Measurements from ENCODE around the gene VSTM4. TPM values are rescaled to one million over a fixed set of nuclear protein-coding genes. Genes with fewer than 3 reads are reported as not detected.

Gene VSTM4
- total RNA-seq, 1 experiment from 2014 or later: 2.6 TPM

- no peak for DNase-seq (ENCODE audit: low spot score)
These were observed 22.8 kb downstream of the VSTM4 start for GRCh38 chr10:49092477-49092876.

DNA sequence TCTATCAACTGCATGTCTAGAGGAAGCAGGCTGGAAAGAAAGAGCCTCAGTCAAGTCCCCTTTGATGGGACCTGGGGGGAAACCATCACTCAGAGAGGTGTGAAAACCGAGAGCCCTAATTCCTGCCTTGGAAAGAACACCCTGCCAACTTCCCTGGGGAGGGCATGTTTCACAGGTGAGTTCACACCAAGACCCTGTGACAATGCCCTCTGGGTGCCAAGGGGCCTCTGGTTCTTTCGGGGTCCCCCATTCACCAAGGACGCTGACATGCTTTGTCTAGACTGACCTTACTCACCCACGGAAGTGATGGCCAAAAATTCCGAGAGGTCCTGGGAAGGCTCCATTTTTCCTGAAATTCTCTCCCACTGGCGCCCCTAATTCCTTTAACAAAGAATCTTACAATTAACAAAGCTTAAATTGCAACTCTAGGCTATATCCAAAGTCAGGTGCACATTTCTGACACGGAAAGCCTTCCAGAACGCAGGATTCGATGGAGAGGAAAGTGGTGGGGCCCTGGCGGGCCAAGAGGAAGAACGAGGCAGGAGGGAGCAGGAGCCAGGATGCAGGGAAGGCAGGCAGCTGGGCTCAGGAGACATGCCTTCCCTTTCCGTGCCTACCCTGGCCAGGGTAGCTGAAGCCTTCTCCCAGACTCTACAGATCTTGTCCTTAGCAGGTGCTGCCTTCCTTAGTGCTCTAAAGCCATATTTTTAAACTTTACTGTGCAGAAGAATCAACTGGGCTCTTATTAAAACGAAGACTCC, 23.7 kb downstream of the VSTM4 start:
- DNase-seq (ENCODE audit: low spot score): no peak

- no peak for DNase-seq (ENCODE audit: low spot score)
These were observed 24.5 kb downstream of the VSTM4 start for GRCh38 chr10:49090696-49091380.

GRCh38 chr10:49090189-49090575, 25.1 kb downstream of the VSTM4 start:
- DNase-seq (ENCODE audit: low spot score): no peak

DNA sequence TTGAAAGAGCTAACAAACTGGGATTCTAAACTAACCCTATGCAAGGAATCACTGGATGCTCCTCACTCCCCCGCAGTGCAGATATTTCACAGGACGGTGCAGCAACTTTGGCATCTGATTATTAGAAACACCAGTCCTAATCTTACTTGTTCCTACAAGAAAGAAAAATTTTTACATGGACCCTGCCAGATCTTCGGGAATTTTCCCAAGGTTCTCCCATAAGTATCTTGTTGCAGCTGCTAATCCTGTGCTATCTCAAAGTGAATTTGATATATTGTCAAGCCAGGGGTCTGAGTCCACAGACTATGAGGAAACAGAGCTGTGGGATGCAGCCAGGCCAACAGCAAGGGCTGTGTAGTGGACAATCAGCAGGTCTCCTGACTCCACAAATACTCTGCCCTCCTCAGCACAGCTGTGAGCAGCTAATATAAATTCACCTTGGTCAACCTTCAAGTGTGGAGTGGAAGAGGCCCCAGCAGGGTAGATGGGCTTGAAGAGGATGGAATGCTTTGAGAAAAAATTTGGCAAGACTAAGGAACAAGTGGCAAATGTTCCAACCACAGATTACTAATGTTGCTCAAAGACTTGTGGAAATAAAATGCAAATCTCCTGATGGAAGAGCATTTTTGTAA, 25.6 kb downstream of the VSTM4 start:
- DNase-seq (ENCODE audit: low spot score): no peak

GRCh38 chr10:49089152-49089551, 26.2 kb downstream of the VSTM4 start:
- DNase-seq (ENCODE audit: low spot score): no peak

- DNase-seq (ENCODE audit: low spot score): no peak
These were observed 28.4 kb downstream of the VSTM4 start for GRCh38 chr10:49086889-49087288.

GRCh38 chr10:49083261-49083660, 32.1 kb downstream of the VSTM4 start:
- no peak for DNase-seq (ENCODE audit: low spot score)

DNA sequence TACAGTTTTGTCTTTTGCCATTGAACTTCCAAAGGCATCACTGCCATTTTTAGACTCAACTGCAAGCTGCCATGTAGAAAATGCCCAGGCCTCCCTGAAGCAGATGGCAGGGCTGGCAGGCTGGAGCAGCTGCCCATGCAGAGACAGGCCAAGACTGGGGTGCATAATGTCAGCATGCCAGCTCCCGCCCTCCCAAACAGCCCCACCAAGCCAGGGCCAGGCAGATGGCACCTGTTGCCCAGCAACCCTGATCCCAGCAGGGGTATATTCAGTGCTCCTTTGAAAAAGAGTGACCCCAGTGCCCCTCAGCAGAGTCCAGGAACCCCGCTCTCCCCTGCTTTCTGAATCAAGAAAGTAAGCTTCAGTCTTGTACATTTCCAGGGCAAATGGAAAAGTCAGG, 32.6 kb downstream of the VSTM4 start:
- DNase-seq (ENCODE audit: low spot score): no peak

DNA sequence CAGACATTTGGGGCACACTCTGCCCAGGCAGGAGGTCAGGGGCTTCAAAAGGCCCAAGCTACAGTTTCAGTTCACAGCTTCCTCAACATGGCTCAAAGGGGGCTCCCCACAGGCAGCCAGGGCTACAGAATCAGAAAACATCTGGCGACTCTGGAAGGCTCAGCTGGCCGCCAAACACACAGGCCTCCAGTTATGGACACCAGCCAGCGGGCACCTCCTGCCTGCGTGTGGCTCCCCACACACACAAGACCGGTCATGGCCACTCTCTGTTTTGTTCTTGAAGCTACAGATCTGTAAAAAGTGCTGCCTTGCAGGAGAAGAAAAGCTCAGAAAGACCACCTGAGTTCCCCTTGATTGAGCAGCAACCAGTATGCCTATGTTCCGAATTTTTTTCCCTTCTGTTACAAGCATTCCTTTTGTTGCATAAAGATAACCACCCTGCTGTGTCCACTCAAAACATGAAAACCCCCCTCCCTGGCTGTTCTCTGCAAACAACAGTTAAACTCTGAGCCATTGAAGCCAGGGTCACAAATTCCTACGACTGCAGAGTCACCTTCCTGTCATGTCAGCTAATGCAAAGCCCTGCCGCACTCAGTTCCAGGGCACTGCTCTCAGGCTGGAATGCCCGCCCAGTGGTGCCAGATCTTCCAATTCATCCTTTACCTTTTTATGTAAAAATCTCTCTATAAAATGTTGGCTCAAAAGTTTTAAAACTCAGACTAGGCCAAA, 33.6 kb downstream of the VSTM4 start:
- DNase-seq (ENCODE audit: low spot score): no peak

GRCh38 chr10:49080965-49081364, 34.4 kb downstream of the VSTM4 start:
- no peak for DNase-seq (ENCODE audit: low spot score)

- no peak for DNase-seq (ENCODE audit: low spot score)
These were observed 35.3 kb downstream of the VSTM4 start for GRCh38 chr10:49080071-49080470.

DNA sequence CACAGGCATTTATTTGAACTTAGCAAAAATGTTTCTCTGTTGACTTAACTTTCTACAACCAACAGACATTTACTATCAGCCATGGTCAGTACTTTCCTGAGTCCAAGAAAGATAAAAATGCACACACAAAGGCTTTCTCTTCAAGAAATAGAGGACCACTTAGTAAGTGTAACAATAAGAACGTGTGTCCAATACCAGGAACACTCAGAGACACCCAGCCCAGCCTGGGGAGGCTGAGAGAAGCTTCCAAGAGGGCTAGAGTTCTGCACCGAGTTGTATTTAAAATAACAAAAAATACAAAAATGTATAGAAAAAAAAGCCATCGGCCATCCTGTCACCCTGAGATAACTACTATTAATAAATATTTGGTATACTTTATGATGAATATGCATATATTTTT, 35.8 kb downstream of the VSTM4 start:
- no peak for DNase-seq (ENCODE audit: low spot score)

DNA sequence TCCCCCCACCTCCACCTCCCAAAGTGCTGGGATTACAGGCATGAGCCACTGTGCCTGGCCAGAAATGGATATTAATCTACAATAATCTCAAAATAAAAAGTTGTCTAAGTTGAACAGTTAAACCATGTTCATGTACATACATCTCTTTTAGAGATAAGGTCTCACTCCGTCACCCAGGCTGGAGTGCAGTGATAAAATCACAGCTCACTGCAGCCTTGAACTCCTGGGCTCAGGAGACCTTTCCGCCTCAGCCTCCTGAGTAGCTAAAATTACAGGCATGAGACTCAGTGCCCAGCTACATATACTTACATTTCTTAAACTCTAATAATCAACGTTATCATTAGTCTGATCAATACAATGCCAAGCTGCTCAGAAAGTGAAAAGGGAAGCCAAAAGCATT, 36.2 kb downstream of the VSTM4 start:
- DNase-seq (ENCODE audit: low spot score): no peak

DNA sequence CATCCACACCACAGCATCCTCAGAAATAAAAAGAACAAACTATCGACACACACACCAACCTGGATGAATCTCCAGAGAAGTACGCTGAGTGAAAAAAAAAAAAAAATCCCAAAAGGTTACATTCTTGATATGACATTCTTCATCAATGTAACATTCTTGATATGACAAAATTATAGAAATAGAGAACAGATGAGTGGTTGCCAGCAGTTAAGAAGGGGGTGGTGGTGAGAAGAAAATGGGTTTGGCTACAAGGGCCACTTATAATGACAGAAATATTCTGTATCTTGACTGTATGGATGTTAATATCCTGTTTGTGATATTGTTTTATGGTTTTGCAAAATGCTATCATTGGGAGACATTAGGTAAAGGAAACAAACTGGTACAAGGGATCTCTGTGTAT, 36.9 kb downstream of the VSTM4 start:
- no peak for DNase-seq (ENCODE audit: low spot score)

- DNase-seq (ENCODE audit: low spot score): no peak
These were observed 38.4 kb downstream of the VSTM4 start for GRCh38 chr10:49076741-49077521.

DNA sequence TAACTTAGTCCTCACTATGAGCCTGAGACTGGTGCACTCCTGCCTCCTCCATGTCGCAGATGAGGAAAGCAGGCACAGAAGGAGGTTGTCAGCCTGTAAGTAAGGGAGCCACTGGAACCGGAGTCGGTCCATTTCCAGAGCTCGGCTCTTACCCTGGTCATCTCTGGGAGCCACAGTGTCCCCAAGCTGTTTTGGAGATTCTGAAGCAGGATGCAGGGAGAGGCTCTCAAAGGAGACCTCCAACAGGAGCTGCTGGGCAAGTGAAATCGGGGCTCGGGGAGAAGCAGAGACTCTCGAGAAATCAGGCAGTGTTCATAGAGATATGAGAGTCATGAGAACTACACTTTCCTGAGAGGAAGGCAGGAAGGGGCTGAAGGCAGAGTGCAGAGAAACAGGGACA, 39.0 kb downstream of the VSTM4 start:
- no peak for DNase-seq (ENCODE audit: low spot score)

DNA sequence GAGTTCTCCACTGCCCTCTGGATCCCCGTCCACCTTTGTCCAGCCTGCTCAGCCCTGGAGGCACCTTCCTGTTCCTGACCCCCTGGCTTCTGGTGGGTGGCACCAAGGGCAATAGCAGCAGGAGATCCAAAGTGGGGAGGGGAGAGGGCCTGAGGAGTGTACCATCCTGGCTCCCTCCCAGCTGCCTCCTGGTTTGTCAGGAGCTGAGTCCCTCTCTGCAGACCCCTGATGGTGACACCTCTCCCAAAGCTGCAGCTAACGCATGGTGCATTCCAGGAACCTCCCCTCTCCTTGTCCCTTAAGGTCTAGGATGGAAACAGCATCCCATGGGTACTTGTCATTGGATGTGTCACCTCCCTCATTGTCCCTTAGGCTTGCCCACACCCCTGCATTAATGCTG, 39.6 kb downstream of the VSTM4 start:
- no peak for DNase-seq (ENCODE audit: low spot score)

- DNase-seq (ENCODE audit: low spot score): no peak
These were observed 40.3 kb downstream of the VSTM4 start for GRCh38 chr10:49074836-49075682.

DNA sequence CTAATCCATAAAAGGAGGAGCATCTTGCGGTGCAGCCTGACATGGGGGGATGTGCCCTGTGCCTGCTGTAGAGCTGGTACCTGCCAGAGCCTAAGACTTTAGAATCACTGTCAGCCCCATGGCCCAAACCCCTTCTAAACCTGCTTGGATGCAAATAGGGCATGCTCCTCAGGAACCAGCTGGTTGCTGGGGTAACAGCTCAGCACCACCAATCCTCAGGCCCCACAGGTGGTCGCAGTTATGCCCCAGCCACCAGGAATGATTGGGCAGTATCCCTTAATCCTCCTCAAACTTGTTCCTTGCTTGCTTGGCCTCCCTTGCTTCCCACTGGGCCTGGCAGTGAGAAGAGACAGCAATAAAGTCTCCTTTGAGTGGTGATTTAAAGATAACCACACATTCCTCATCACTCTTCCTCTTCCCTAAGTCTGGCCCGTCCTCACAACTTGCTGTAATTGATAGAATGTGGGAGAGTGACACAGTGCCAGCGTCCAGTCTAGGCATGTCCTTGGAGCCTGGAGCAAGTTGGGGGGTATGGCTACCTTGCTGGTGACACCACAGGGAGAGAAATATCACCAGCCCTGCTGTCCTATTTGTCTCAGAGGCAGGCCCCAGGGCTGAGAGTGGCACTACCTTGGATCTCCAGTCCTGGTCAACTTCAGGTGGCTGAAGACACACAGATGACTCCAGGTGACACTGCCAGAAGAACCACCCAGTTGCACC, 43.0 kb downstream of the VSTM4 start:
- DNase-seq (ENCODE audit: low spot score): no peak

All from A172 (cell line).